ENCODE results near the gene FXYD6.

The FXYD6 gene

GRCh38 chr11:117842131-117842941 is 34.1 kb downstream of the FXYD6 start:
- DNase-seq, result no peak

DNA sequence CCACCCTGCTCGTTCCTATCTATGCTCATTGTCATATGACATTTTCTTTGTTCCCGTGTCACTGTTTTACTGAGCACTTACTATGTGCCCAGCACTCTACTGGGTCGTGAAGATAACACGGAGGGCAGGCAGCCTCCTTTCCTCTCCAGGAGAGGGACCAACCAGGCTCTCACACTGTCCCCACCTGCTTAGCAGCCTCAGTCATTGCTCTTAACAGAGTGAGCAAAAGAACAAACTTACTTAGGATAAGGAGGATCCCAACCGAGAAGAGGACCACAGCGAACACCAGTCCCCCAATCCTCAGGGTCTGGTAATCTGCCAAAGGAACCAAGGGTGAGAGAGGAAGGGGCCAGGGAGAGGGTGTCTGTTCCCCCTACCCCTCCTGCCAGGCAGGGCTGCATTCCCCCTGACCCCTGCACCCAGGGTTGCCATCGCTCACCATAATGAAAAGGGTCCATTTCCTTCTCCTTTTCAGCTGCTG is 34.9 kb downstream of the FXYD6 start:
- no peak for DNase-seq

- no peak for DNase-seq
Observed at GRCh38 chr11:117840881-117841550, 35.4 kb downstream of the FXYD6 start.

DNA sequence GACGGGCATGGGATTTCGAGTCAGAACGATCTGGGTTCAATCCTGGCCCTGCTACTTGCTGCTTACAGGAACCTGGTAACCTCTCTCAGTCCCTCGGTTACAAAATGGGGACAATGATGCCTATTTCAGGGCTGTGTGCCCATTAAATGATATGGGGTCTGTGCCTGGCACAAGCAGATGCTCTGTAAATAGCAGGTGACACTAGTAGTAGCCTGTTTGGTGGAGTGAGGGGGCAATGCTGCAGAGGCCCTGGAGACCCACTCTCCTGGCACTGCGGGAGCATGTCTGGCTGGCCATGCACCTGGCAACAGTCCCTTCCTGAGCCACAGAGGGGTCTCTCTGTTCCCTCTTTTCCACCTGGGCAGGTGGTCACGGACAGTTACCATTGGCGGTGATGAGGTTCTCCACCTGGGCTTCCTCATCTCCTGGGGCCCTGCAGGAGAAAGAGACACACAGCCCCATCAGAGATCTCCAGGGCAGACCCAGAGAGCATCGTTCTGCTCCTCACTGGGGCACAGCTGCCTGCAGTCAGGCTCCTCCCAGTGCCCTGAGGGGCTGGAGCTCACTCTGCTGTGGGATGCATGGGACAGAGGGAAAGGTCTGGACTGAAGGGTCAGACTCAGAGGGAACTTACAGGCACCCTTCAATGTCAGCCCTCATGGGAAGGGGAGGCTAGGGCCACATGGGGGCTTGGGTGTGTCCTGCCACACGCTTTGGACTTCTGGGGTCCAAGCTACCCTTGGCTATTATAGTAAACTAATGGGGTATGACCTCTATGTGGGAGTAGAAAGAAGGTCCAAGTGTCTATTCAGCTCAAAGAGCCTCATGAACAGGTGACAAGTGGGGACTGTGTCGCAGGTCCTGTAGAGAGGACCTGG is 36.3 kb downstream of the FXYD6 start:
- DNase-seq, result no peak

GRCh38 chr11:117839380-117839881 is 37.0 kb downstream of the FXYD6 start:
- DNase-seq, result no peak

GRCh38 chr11:117838901-117839300 is 37.6 kb downstream of the FXYD6 start:
- no peak for DNase-seq

DNA sequence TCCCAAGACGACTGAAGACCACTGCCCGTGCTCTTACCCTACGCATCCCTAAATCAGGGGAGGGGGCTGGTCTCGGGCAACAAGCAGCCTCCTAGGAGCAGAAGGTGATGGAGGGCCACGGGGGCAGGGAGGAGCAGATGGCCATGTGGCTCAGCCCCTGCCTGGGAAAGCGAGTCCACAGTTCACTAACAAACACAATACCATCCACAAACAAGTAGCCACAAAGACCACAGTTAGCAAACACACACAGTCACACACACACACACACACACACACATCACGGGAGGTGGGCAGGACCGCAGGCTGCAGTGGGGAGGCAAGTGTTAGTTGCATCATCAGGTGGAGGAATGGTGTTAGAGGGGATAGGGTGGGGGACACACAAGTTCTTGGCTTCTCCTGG is 38.7 kb downstream of the FXYD6 start:
- DNase-seq, result no peak

DNA sequence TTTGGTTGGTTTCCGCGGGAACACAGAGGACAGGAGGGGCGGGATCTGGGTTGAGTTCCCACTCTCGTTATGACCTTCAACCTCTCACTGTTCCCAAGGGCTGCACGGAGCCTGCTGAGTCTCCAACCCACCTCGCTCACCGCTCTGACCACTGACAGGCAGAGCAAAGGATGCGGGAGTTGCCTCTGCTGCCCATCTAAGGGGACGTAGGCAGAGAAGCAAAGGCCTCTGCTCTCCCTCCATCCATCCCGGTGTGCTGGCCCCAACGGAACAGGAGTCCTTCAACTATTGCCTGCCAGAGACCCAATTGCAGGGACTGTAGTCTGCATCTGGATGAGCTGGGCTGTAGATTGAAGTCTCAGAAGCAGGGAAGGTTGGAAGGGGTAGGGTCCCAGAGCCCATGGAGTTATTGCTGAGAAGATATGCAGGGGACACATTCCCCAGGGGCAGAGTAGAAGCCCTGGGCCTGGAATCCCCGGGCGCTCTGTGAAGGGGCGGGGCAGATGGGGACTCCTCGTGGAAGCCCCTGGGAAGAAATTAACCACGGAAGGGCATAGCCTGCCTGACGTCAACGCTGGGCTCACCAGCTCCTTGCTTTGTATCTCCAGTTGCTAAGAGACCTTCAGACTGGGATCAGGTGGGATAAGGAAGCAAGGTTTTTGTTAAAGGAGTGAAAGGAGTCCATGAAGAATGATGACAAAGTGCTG is 39.2 kb downstream of the FXYD6 start:
- DNase-seq, result no peak

- no peak for DNase-seq
Observed at GRCh38 chr11:117836077-117836960, 40.1 kb downstream of the FXYD6 start.

- no peak for DNase-seq
Observed at GRCh38 chr11:117835576-117835975, 40.9 kb downstream of the FXYD6 start.

- no peak for DNase-seq
Observed at GRCh38 chr11:117834838-117835443, 41.5 kb downstream of the FXYD6 start.

DNA sequence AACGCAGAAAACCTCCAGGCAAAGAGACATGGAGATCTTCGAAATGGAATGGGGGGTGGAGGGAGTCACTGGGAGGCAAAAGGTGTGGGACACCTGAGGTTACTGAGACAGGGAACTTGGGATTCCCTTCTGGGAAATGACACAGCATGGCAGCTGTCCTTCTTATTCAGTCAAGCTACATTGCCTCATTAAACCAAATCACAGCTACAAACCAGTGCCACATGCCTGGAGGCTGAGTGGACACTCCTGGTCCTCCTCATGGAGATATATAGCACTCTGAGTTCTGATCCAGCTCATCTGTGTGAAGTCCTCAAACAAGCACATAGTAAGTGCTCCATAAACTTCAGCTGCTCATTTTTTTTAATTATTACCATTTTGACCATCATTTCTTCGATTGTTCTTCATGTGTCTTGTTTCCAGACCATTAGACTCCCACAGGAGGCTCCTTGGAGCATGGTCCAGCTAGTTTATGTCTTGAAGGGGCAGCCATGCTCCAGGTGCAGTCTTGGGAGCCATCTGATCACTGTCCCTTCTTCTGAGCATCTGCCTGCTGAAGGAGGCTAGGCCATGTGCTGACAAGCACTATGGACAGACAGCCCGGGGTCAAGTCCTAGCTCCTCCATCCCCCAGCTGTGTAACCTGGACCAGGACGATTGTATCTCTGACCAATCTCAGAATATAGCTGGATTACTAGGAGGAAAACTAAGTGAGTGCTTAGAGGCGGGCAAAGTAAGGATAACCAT is 42.2 kb downstream of the FXYD6 start:
- no peak for DNase-seq

- DNase-seq, result no peak
Observed at GRCh38 chr11:117833401-117833891, 43.0 kb downstream of the FXYD6 start.

DNA sequence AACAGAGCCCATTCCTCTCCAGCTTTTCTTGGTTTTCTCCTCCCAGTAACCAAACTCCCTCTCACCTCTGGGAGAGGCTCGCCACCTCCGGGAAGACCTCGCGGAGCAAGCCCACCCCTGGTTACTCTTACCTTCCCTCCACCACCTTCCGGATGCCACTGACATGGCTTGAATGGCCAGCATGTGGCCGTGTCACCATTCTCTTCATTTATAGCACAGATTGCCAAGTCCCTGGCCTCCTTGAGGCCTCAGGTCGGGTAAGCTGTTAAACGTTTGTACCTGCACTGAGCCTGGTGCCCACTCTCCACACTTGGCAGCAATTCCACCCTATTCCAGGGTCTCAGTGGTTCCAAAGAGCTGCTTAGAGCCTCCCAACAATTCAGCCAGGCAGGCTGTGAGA is 43.9 kb downstream of the FXYD6 start:
- DNase-seq, result no peak

GRCh38 chr11:117831661-117832415 is 44.6 kb downstream of the FXYD6 start:
- no peak for DNase-seq

DNA sequence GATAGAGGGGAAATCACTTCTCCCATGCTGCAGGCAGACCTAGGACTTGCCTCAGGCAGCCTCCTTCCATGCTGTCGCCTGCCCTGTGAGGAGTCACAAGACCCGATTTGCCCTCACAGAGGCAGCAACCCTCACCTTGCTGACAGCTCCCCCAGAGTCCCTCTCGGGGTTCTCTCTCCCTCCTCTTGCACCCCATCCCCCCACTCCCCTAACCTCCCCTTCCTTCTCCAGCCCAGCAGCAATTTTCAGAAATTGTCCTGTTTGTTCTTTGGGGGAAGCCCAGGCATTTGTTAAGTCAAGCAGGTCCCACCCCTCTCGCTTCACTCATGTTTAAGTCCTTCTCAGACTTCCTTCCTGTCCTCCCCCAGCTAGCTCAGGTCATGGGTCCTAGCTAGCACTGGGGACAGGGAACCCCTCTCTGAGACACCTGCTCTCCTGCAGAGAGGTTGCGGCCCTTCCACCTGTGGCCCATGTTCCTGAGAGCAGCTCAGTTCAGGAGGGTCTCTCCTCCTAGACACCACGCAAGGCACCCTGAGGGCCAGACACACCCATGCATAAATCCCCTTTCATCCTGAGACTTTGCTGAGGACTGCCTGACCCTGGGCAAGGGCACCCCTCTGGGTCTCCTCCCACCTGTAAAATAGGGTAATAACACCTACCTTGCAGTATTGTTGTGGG is 45.6 kb downstream of the FXYD6 start:
- DNase-seq, result no peak

DNA sequence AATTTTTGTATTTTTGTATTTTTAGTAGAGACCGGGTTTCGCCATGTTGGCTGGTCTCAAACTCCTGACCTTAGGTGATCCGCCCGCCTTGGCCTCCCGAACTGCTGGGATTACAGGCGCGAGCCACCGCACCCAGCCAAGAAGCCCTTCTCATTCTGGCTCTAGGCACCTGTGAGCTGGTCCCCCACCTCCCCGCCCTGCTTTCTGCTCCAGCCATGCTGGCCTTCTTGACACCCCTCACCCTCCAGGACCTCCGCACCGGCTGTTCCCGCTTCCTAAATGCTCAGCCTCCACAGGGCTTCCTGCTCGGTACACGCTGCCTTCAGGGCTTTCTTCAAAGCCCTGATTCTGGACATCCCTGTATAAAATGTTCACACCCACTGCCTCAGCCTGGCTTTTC is 46.4 kb downstream of the FXYD6 start:
- no peak for DNase-seq

GRCh38 chr11:117829369-117829725 is 47.1 kb downstream of the FXYD6 start:
- no peak for DNase-seq
